ENCODE measurements around the gene MARK1. TPM values are rescaled to one million over a fixed set of nuclear protein-coding genes. Genes with fewer than 3 reads are reported as not detected.

Gene MARK1
- total RNA-seq, 1 experiment from 2014 or later: not detected

GRCh38 chr1:220670365-220670764, 142.4 kb downstream of the MARK1 start:
- Histone ChIP-seq H3K4me3 (ENCODE audit: low read depth in 2 of 2, low read length in 2 of 2) (no peak overlapping the region), H3K4me1 (ENCODE audit: control insufficient read depth, insufficient read depth, low read length) (no peaks in the 10 kb centered on the region), H3K36me3 (ENCODE audit: control insufficient read depth, insufficient read depth, low read length) (no peaks in the 10 kb centered on the region), H3K9me3 (ENCODE audit: control insufficient read depth, insufficient read depth, low read depth, low read length) (no peaks in the 10 kb centered on the region), H3K27ac (ENCODE audit: low read length) (no peak overlapping the region), H3K27me3 (ENCODE audit: control insufficient read depth, insufficient read depth, low read length) (no peaks in the 10 kb centered on the region; the same call in 1 of the 2 replicates)
- ATAC-seq: no peak
- no peak for DNase-seq (ENCODE audit: low read depth, low spot score)
- TF ChIP-seq, protein P1, sequence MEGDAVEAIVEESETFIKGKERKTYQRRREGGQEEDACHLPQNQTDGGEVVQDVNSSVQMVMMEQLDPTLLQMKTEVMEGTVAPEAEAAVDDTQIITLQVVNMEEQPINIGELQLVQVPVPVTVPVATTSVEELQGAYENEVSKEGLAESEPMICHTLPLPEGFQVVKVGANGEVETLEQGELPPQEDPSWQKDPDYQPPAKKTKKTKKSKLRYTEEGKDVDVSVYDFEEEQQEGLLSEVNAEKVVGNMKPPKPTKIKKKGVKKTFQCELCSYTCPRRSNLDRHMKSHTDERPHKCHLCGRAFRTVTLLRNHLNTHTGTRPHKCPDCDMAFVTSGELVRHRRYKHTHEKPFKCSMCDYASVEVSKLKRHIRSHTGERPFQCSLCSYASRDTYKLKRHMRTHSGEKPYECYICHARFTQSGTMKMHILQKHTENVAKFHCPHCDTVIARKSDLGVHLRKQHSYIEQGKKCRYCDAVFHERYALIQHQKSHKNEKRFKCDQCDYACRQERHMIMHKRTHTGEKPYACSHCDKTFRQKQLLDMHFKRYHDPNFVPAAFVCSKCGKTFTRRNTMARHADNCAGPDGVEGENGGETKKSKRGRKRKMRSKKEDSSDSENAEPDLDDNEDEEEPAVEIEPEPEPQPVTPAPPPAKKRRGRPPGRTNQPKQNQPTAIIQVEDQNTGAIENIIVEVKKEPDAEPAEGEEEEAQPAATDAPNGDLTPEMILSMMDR (IDR thresholded peaks at IDR 0.05): no peak
- TF ChIP-seq REST (IDR thresholded peaks at IDR 0.05; ENCODE audit: insufficient read depth in 1 of 2, low read depth in 2 of 2, low read length in 1 of 2): no peak
- TF ChIP-seq TCF7L2 (IDR thresholded peaks at IDR 0.05; ENCODE audit: low read depth, low read length): no peak
- no peak for TF ChIP-seq POLR2AphosphoS5 (IDR thresholded peaks at IDR 0.05; ENCODE audit: low read depth, low read length)
- TF ChIP-seq SIN3A (IDR thresholded peaks at IDR 0.05; ENCODE audit: borderline replicate concordance, insufficient read depth, low read depth, low read length): no peak
- CTCF ChIA-PET: no interaction called here
- BruUV-seq (replicated peaks): no TSS peak
- POLR2A ChIA-PET: no interaction called here
- intact Hi-C loops (cut with micrococcal nuclease; ENCODE audit: unreplicated experiment) (no loop called here), in situ Hi-C loops (cut with HindIII; ENCODE audit: low pct_unique_long_range_greater_than_20kb, low sequenced_read_pairs) (no loop called here)

DNA sequence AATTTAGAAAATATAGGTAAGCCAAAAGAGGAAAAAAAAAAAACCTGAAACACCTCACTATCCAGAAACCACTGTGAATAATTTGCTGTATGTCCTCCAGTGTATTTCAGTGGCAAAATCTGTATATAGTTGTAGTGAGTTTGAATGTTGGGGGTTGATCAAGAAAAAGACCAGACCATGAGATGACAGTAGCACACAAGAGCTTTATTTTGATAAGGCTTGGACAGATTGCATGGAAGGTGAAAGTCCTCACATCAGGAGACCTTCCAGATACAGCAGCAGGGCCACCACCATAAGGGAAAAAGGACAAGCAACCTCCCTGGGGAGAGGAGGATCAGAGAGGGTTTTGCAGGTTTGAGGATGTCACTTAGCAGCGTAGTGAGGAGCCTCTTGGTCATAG, 146.0 kb downstream of the MARK1 start:
- TF ChIP-seq REST (IDR thresholded peaks at IDR 0.05; ENCODE audit: insufficient read depth in 1 of 2, low read depth in 2 of 2, low read length in 1 of 2) (no peak), TCF7L2 (IDR thresholded peaks at IDR 0.05; ENCODE audit: low read depth, low read length) (no peak), SIN3A (IDR thresholded peaks at IDR 0.05; ENCODE audit: borderline replicate concordance, insufficient read depth, low read depth, low read length) (no peak), POLR2AphosphoS5 (IDR thresholded peaks at IDR 0.05; ENCODE audit: low read depth, low read length) (no peak)
- TF ChIP-seq, protein P1 (IDR thresholded peaks at IDR 0.05): no peak
- no peak for ATAC-seq
- Histone ChIP-seq H3K27ac (ENCODE audit: low read length) (no peak overlapping the region), H3K36me3 (ENCODE audit: control insufficient read depth, insufficient read depth, low read length) (no peaks in the 10 kb centered on the region), H3K4me3 (ENCODE audit: low read depth in 2 of 2, low read length in 2 of 2) (no peak overlapping the region), H3K27me3 (ENCODE audit: control insufficient read depth, insufficient read depth, low read length) (no peaks in the 10 kb centered on the region; the same call in 1 of the 2 replicates), H3K9me3 (ENCODE audit: control insufficient read depth, insufficient read depth, low read depth, low read length) (no peaks in the 10 kb centered on the region), H3K4me1 (ENCODE audit: control insufficient read depth, insufficient read depth, low read length) (no peaks in the 10 kb centered on the region)
- ChIA-PET CTCF (no interaction called here), POLR2A (no interaction called here)
- no TSS peak for BruUV-seq (replicated peaks)
- no peak for DNase-seq (ENCODE audit: low read depth, low spot score)
- in situ Hi-C loops (cut with HindIII; ENCODE audit: low pct_unique_long_range_greater_than_20kb, low sequenced_read_pairs) (no loop called here), intact Hi-C loops (cut with micrococcal nuclease; ENCODE audit: unreplicated experiment) (no loop called here)

Measured in Panc1 (cell line).